OCI-LY7 (cell line): ENCODE measurements around the gene HDAC10.

Experiments used
- CTCF ChIP-seq: fragments of 200-600 bp; sonication (generic); conservative IDR thresholded peaks from 2 replicates; pipeline ENCODE4 v1.5.1; 2014; ENCODE audit warnings: mild to moderate bottlenecking, antibody characterized with exemption, low read length, moderate library complexity, mixed read lengths
- EZH2phosphoT487 ChIP-seq: fragments of 200-600 bp; sonication (generic); IDR thresholded peaks from 2 replicates; pipeline ENCODE4 v1.6.1; 2018; ENCODE audit warnings: low read depth, borderline replicate concordance, mild to moderate bottlenecking, mixed run types, antibody characterized with exemption, low read length, moderate library complexity, mixed read lengths

GRCh38 chr22:50268655-50269113, 17.6 kb upstream of the HDAC10 start:
- TF ChIP-seq CTCF (no peak), EZH2phosphoT487 (no peak)
